BJ (cell line): ENCODE measurements around the gene CTSF. TPM values are rescaled to one million over a fixed set of nuclear protein-coding genes. Genes with fewer than 3 reads are reported as not detected.

Experiments
- CTCF ChIA-PET: fragments of 350-600 bp; formaldehyde crosslinking; extraction: SDS; loops from one replicate; lab custom pipeline; 2021; ENCODE audit warnings: antibody characterized with exemption, inconsistent platforms; lab: Yijun Ruan, JAX
- POLR2A ChIA-PET: fragments of 300-600 bp; sonication (Branson Sonifier 250); formaldehyde crosslinking; extraction: SDS; loops from one replicate; lab custom pipeline; 2021; ENCODE audit warnings: antibody characterized with exemption; lab: Charles Lee
- DNase-seq: peaks from one replicate; pipeline ENCODE4 v3.0.0-alpha.2; 2011; ENCODE audit warnings: low read depth
- H3K27me3 ChIP-seq: 2 replicates; pipeline ENCODE4 v1.6.0; 2011; ENCODE audit warnings: low read length; ENCODE audit not compliant: control insufficient read depth, insufficient read depth
- H3K36me3 ChIP-seq: 2 replicates; pipeline ENCODE4 v1.5.1; 2011; ENCODE audit warnings: low read length; ENCODE audit not compliant: control insufficient read depth, insufficient read depth
- H3K4me3 ChIP-seq: 2 replicates; pipeline ENCODE4 v1.5.1; 2011; ENCODE audit warnings: low read depth, mild to moderate bottlenecking, control low read depth, low read length
- polyA plus RNA-seq: library from polyadenylated mRNA; depleted of rRNA; stranded (reverse); fragments of >200 nt; gene quantifications from 2 replicates; pipeline ENCODE4 v1.2.3, GENCODE V29; 2011
- TF ChIP-seq, protein P1 (sequence below): IDR thresholded peaks from 2 replicates; pipeline ENCODE4 v1.5.1; 2011; ENCODE audit warnings: low read depth, mild to moderate bottlenecking, control low read depth, inconsistent platforms, low read length, moderate library complexity; ENCODE audit not compliant: insufficient read depth

CTSF gene
- polyA plus RNA-seq, 1 experiment = 44.0 TPM

DNA sequence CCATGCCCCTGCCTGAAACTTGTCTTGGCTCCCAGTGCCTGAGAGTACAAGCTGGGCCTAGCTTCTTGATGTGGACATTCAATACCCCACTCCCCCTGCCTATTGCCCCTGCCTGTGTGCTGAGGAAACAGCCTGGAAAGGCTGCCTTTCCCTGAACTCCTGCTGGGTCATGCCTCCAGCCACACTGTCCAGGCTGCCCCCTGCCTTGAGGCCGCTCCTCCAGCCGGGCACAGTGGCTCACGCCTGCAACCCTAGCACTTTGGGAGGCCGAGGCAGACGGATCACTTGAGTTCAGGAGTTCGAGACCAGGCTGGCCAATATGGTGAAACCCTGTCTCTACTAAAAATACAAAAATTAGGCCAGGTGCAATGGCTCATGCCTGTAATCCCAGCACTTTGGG lies 34.7 kb upstream of the CTSF start:
- no peaks in the 10 kb centered on the region for H3K27me3 ChIP-seq
- no peak for DNase-seq
- CTCF ChIA-PET = interaction anchor here (0.6 to 1.0 kb wide), 2 partner anchors 74 to 503 kb away, joined by 3 read pairs; partner anchors contain the start of gene RBM4B
- H3K36me3 ChIP-seq = peaks cover 28% of the 10 kb centered on the region
- POLR2A ChIA-PET = no interaction called here
- no peak overlapping the region for H3K4me3 ChIP-seq
- TF ChIP-seq, protein P1, sequence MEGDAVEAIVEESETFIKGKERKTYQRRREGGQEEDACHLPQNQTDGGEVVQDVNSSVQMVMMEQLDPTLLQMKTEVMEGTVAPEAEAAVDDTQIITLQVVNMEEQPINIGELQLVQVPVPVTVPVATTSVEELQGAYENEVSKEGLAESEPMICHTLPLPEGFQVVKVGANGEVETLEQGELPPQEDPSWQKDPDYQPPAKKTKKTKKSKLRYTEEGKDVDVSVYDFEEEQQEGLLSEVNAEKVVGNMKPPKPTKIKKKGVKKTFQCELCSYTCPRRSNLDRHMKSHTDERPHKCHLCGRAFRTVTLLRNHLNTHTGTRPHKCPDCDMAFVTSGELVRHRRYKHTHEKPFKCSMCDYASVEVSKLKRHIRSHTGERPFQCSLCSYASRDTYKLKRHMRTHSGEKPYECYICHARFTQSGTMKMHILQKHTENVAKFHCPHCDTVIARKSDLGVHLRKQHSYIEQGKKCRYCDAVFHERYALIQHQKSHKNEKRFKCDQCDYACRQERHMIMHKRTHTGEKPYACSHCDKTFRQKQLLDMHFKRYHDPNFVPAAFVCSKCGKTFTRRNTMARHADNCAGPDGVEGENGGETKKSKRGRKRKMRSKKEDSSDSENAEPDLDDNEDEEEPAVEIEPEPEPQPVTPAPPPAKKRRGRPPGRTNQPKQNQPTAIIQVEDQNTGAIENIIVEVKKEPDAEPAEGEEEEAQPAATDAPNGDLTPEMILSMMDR = no peak

DNA sequence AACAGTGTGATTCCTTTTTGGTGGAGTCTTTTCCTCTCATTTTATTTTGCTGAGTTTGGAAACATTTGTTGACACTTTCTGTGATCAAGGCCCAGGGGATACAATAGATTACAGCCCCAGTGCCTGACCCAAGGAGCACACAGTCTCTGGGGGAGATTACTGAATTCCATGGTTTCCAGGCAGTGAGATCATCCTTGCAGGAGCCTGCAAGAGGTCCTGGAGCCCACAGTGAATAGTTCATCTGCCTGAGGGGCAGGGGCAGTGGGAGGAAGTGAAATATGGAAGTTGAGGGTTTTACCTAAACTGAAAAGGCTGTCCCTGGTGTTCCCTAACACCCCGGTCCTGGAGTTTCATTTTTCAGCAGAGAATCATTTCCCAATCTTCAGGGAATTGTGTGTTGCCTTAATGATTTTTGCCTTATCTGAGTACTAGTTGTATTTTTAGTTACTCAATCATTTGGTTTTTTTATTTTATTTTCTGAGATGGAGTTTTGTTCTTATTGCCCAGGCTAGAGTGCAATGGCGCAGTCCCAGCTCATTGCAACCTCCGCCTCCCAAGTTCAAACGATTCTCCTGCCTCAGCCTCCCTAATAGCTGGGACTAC lies 32.3 kb upstream of the CTSF start:
- CTCF ChIA-PET = no interaction called here
- Histone ChIP-seq H3K36me3 (peaks cover 25% of the 10 kb centered on the region), H3K4me3 (no peak overlapping the region), H3K27me3 (no peaks in the 10 kb centered on the region)
- POLR2A ChIA-PET = no interaction called here
- DNase-seq = no peak
- TF ChIP-seq, protein P1 = no peak

DNA sequence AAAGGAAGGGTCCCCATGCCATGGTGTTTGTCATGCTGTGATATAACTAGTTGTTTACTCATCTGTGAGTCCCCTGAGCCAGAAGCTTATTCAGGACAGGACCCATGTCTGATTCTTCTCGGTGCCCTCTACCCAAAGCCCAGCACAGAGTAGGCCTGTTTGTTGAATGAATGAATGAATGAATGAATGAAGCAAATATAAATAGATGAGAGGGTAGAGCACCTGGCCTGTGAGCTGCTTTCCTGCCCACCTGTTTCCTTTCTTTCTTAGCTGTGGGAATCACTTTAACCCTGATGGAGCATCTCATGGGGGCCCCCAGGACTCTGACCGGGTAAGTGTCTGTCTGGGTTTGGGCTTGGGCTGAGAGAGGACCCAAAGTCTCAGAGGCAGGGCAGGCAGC lies 31.8 kb upstream of the CTSF start:
- no peak overlapping the region for H3K4me3 ChIP-seq
- no peak for DNase-seq
- ChIA-PET CTCF (interaction anchor here (0.7 kb wide), 1 partner anchor 33 kb away, joined by 3 read pairs; no protein-coding TSS in a partner anchor), POLR2A (no interaction called here)
- peaks cover 20% of the 10 kb centered on the region for H3K36me3 ChIP-seq
- TF ChIP-seq, protein P1 = no peak
- H3K27me3 ChIP-seq = no peaks in the 10 kb centered on the region

DNA sequence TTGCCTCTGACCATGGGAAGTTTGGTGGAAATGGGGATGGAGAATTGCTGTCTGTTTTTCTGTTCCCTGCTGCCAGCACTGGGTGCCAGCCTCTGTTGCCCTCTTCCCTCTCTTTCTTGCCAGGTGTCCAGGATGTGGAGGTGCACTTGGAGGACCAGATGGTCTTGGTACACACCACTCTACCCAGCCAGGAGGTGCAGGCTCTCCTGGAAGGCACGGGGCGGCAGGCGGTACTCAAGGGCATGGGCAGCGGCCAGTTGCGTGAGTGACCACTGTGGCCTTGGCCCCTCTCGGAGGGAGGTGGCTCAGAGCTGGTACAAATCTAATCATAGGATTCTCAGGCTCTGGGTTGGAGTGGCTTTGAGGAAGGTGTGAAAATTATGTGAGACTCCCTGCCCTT lies 30.6 kb upstream of the CTSF start:
- POLR2A ChIA-PET = no interaction called here
- DNase-seq = no peak
- no peak overlapping the region for H3K4me3 ChIP-seq
- TF ChIP-seq, protein P1 = no peak
- CTCF ChIA-PET = interaction anchor here (0.9 kb wide), 1 partner anchor 19 kb away, joined by 3 read pairs; no protein-coding TSS in a partner anchor
- peaks cover 15% of the 10 kb centered on the region for H3K36me3 ChIP-seq
- no peaks in the 10 kb centered on the region for H3K27me3 ChIP-seq

DNA sequence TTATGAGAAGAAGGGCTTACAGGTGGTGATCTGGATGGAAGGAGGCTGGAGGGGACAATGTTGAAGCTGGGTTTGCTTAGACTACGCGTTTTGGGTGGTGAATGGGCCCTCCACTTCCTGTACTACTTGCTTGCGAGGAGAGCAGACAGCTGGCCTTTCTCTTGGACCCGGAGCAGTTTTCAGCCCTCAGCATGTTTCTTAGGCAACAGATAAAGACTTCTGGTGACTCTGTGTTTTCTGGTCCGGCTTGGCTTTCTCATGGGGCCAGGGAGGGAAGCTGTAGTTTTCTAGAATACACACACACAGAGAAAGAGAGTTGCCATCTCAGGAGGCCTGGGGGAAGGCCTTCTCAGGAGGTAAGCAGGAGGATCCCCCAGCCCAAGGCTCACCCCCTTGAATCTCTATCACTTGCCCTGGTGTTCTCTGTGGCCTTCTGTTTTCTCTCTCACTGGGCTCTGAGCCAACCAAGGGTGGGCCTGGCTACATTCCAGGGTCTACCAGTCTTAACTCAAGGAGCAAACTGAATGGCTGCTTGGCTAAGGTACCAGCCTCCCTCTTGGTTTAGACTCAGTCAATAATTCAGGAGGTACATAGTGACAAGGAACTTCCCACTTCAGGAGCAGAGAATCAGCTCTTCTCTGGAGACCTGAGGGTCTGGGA lies 27.0 kb upstream of the CTSF start:
- no peak for DNase-seq
- TF ChIP-seq, protein P1 = no peak
- Histone ChIP-seq H3K27me3 (no peaks in the 10 kb centered on the region), H3K4me3 (no peak overlapping the region), H3K36me3 (peaks cover 10% of the 10 kb centered on the region)
- ChIA-PET POLR2A (interaction anchor here (0.6 kb wide), 1 partner anchor 12 kb away, joined by 15 read pairs; no protein-coding TSS in a partner anchor), CTCF (interaction anchor here (1.3 to 1.6 kb wide), 3 partner anchors 15 to 24 kb away, joined by 3 to 5 read pairs (median 3); no protein-coding TSS in a partner anchor)
